ENCODE measurements around the gene ABLIM3.

Gene ABLIM3

GRCh38 chr5:149141224-149141956 is at the start of gene ABLIM3:
Gene ABLIM3 (plus strand): TSS chr5:149141493. CDS start chr5:149142096, 603 bp downstream.
- DNase-seq (ENCODE audit: low read depth, low spot score): peak; percentile 46

- no peak for DNase-seq (ENCODE audit: low read depth, low spot score)
These were observed 47.7 kb upstream of the ABLIM3 start for GRCh38 chr5:149093625-149094024.

DNA sequence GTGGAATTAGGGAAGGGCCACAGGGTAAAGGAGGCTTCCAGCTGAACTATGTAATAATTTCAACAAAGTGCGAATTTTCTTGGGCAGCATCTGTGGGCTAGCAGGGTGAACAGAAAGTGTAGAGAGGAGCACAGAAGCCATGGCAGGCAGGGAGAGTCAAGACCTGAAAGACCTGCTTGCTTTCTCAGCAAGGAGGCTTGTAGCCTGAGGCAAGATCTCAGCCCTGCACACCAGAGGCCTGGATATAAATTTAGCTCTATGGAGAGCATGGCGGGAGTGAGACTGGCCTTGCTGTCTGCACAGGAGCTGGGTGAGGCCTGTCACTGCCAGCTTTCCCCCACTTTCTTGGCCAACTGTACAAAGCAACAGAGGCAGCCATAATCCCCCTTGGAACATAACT is 46.3 kb upstream of the ABLIM3 start:
- DNase-seq (ENCODE audit: low read depth, low spot score): no peak

- no peak for DNase-seq (ENCODE audit: low read depth, low spot score)
These were observed 41.4 kb upstream of the ABLIM3 start for GRCh38 chr5:149099920-149100319.

DNA sequence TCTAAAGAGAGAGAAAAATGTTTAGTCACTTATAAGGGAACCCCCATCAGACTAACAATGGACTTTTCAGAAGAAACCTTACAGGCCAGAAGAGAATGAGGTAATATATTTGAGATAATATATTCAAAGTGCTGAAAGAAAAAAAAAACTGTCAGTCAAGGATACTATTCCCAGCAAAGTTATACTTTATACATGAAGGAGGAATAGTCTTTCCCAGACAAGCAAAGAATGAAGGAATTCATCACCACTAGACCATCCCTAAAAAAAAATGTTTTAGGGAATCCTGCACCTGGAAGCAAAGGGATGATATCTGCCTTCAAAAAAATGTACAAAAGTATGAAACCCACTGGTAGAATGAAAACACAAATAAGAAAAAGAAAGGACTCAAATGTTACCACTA is 41.0 kb upstream of the ABLIM3 start:
- DNase-seq (ENCODE audit: low read depth, low spot score): no peak

DNA sequence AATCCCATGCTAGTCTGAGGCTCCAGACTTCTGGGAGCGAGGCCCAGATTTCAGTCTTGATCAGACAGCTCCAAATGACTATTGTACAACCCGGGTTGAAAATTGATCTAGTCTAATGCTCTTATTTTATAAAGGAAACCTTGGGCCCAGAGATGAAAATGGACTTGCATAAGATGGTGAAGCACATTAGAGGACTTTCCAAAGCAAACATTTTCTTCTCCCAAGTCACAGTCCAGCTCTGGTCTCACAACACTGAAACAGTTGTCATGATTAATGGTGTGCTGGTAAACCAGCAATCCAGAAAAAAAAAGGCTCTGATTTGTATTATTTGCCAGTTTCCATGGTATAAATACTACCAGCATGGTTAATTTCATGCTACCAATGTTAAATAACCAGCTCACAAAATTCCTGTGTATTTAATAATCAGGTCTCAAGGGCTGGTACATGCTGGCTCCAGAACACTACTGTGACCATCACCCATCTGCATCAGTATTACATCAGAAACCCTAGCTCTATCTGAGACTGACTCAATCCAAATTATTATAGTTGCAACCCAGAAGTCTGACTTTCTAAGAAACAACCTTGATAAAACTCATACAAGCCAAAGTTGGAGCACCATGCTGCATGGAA is 32.5 kb upstream of the ABLIM3 start:
- no peak for DNase-seq (ENCODE audit: low read depth, low spot score)

DNA sequence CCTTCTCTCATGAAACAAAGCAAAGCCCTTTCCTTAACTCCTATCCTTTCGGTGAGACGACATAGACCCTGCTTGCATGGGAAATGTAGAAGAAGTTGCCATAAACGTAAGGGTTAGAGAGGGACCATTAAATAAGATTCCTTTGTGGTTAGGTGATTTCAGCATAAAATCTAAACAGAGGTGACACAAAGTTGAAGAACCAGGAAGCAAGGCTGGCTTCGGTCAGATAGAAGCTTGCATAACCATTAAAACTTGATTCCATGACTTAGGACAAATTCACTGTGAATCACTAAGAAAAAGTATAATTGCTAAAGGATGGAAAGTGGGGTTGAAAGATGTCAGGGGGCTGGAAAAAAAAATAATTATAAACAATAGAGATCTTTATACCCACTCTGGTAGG is 30.9 kb upstream of the ABLIM3 start:
- DNase-seq (ENCODE audit: low read depth, low spot score): no peak

GRCh38 chr5:149113669-149114068 is 27.6 kb upstream of the ABLIM3 start:
- DNase-seq (ENCODE audit: low read depth, low spot score): no peak

DNA sequence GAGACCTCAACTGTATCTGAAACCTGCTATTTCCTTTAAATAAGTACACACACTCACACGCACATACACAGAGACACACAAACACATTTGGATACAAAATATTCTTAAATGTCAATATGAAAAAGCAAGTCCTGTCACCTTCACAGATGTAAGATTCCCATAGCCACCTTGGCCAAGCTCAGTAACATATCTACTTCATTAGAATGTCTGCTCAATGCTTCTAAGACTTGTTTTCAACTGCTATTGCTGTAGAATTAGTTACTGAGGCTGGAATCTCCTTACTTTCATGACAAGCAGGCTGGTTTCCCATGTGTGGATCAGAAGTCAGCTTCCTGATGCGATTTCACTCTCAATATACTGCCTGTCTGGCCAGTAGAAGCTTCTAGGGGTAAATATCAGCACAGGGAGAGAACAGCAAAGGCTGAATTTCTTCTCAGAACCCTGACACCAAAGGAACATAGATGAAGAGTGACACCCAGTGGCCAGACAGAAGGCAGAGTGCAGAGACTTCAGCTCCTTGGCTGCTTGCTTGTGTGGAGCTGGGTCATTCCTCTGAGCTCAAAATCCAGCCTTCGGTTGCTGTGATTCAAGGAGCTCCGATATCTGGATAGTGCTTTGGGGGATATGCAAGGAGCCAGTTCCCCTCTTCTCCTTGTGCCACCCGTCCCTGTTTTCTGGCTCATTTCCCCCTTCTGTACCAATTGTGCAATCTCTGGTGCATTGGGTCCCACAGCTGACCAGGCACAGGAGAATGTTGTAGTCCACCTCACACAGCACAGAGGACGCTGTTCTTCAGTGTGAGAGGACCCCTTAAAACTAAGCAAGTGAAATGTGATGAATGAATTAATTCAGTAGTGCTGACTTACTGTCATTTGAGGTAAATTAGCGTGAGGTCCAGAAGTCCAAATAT is 26.6 kb upstream of the ABLIM3 start:
- peak; percentile 2 for DNase-seq (ENCODE audit: low read depth, low spot score)

DNA sequence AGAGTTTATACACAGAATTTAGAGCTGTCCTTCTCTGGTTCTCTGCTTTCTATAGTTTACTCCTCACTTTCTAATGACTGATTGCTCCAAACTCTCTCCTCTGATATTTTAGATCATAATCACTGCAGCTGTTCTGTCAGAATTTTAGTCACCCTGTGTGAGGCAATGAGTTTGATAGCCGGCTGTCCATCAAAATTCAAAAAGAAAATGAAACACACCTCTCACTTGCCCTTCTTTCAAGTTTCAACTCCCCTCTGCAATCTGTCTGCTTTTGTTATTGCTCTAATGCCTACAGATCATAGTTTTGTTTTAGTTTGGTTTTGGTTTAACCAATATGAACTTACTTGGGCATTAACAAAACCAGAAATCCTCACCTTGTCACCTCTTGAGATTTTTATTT is 23.3 kb upstream of the ABLIM3 start:
- no peak for DNase-seq (ENCODE audit: low read depth, low spot score)

- DNase-seq (ENCODE audit: low read depth, low spot score): no peak
These were observed 22.8 kb upstream of the ABLIM3 start for GRCh38 chr5:149118463-149118862.

GRCh38 chr5:149121145-149121544 is 20.1 kb upstream of the ABLIM3 start:
- DNase-seq (ENCODE audit: low read depth, low spot score): no peak

- DNase-seq (ENCODE audit: low read depth, low spot score): no peak
These were observed 18.1 kb upstream of the ABLIM3 start for GRCh38 chr5:149123211-149123610.

- DNase-seq (ENCODE audit: low read depth, low spot score): no peak
These were observed 15.9 kb upstream of the ABLIM3 start for GRCh38 chr5:149125386-149125891.

DNA sequence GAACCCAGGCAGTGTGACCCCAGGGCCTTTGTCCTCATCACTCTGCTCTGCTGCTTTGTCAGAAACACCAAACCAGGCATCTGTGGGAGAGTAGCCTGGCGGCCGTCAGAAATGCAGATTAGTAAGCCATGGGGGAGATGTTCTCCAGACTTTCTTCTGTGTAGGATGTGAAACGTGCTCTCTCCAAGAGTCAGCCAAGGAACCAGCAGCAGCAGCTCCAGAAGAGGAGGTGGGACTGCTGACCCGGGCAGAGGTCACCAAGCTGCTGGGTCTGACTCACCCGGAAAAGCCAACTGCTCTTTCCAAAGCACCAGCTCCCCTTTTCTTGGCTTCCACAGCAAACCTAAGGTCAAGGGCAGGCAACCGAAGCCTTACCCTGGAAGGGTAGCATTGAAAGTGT is 14.4 kb upstream of the ABLIM3 start:
- no peak for DNase-seq (ENCODE audit: low read depth, low spot score)

DNA sequence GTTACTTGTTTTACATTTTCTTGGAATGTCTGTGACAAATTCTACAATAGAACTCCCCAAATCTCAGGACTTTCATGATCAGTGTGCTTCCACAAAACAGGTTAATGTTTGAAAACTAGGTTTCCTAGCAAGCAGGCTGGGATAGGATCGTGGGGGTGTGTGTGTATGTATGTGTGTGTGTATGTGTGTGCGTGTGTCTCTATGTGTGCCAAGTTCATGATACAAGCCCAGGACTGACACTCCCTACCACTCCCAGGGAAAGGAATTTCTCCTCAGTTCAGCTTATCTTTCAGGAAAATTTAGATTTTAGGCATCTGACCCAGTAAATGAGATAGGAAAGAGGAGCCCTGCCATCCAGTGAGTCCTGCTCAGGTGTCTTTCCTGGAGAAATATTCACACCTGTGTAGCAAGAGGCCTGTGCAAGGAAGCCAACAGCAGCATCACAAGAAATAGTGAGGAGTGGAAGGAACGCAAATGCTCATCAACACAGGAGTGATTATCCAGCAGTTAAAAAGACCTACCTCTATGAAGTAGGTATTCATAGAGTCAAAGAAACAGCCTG is 13.8 kb upstream of the ABLIM3 start:
- no peak for DNase-seq (ENCODE audit: low read depth, low spot score)

GRCh38 chr5:149128023-149128875 is 13.0 kb upstream of the ABLIM3 start:
- no peak for DNase-seq (ENCODE audit: low read depth, low spot score)

GRCh38 chr5:149129181-149129580 is 12.1 kb upstream of the ABLIM3 start:
- no peak for DNase-seq (ENCODE audit: low read depth, low spot score)

DNA sequence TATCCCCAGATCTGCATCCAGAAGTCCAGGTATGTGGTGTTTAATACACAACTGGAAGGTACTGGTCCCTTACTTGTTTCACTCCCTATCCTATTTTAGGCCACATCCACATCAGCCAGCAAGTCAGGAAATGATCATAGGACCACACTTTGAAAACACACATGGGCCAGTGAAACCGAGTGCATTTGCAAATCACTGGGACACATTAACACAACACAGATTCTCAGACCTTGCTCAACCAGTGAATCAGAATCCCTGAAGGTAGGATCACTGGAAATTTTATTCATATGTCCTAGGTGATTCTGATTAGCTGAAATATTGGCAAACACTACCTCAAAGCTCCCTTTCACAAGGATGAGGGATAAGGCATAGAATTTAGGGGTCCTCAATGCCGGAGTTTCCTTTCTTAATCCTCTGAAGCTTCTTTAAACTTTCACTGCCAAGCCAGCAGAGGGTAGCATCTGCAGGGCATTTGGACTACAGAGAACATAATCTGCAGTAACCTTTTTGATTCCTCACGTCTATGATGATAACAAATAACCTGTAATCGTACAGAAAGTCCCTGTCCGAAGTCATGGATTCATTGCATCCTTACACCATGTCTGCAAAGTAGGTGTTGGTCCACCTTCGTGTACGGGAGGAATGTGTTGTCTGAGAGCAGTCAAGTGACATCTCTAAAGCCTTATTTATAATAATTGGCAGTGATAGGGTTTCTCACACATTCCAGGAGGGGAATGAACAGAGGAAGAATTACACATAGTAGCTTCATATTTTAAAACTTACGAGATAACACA is 11.0 kb upstream of the ABLIM3 start:
- no peak for DNase-seq (ENCODE audit: low read depth, low spot score)

DNA sequence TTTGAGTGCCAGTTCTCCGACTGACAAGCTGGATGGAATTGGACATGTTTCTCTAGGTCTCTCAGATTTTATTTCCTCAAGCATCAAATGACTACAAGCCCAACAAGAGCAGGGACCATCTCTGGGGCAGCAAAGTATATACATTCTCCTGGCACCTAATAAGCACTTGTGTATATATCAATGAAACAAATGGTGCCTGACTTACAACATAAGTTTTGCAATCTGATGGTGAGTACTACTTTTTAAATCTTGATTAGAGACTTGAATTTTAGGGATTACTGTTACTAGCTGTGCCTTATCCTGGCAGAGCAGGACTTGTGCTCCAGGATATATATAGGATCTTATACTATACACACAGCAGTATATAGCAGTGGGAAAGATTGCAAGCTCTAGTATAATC is 8.8 kb upstream of the ABLIM3 start:
- DNase-seq (ENCODE audit: low read depth, low spot score): no peak
